Measurements from ENCODE around the gene NPAS3.

Gene NPAS3

GRCh38 chr14:33767586-33768457, 829.1 kb downstream of the NPAS3 start:
- no peak for TF ChIP-seq CTCF (IDR thresholded peaks at IDR 0.05; ENCODE audit: low read depth, low read length, missing control alignments)
- H3K4me3 ChIP-seq (ENCODE audit: low read depth, low read length), result no peak overlapping the region
- in situ Hi-C loops (cut with HindIII; ENCODE audit: low sequenced_read_pairs), result no loop called here
- DNase-seq (ENCODE audit: low read depth), result no peak

- no peak overlapping the region for H3K4me3 ChIP-seq (ENCODE audit: low read depth, low read length)
- no peak for TF ChIP-seq CTCF (IDR thresholded peaks at IDR 0.05; ENCODE audit: low read depth, low read length, missing control alignments)
- DNase-seq (ENCODE audit: low read depth), result no peak
- in situ Hi-C loops (cut with HindIII; ENCODE audit: low sequenced_read_pairs), result no loop called here
Measured at GRCh38 chr14:33768458-33768830, 829.8 kb downstream of the NPAS3 start.

- no peak overlapping the region for H3K4me3 ChIP-seq (ENCODE audit: low read depth, low read length)
Measured at GRCh38 chr14:33773205-33774030, 834.7 kb downstream of the NPAS3 start.

GRCh38 chr14:33774161-33774560, 835.5 kb downstream of the NPAS3 start:
- H3K4me3 ChIP-seq (ENCODE audit: low read depth, low read length), result no peak overlapping the region
- no peak for DNase-seq (ENCODE audit: low read depth)
- in situ Hi-C loops (cut with HindIII; ENCODE audit: low sequenced_read_pairs), result no loop called here
- TF ChIP-seq CTCF (IDR thresholded peaks at IDR 0.05; ENCODE audit: low read depth, low read length, missing control alignments), result no peak

More at GRCh38 chr14:33773205-33774030, 834.7 kb downstream of the NPAS3 start:
- in situ Hi-C loops (cut with HindIII; ENCODE audit: low sequenced_read_pairs), result no loop called here
- no peak for TF ChIP-seq CTCF (IDR thresholded peaks at IDR 0.05; ENCODE audit: low read depth, low read length, missing control alignments)
- no peak for DNase-seq (ENCODE audit: low read depth)

GRCh38 chr14:33774723-33775470, 836.2 kb downstream of the NPAS3 start:
- no peak for DNase-seq (ENCODE audit: low read depth)
- H3K4me3 ChIP-seq (ENCODE audit: low read depth, low read length), result no peak overlapping the region
- in situ Hi-C loops (cut with HindIII; ENCODE audit: low sequenced_read_pairs), result loop anchor here (25.0 kb wide), 1 partner anchor 863 kb away; no protein-coding TSS in a partner anchor
- no peak for TF ChIP-seq CTCF (IDR thresholded peaks at IDR 0.05; ENCODE audit: low read depth, low read length, missing control alignments)

- TF ChIP-seq CTCF (IDR thresholded peaks at IDR 0.05; ENCODE audit: low read depth, low read length, missing control alignments), result no peak
- no peak for DNase-seq (ENCODE audit: low read depth)
- in situ Hi-C loops (cut with HindIII; ENCODE audit: low sequenced_read_pairs), result loop anchor here (25.0 kb wide), 1 partner anchor 865 kb away; no protein-coding TSS in a partner anchor
- H3K4me3 ChIP-seq (ENCODE audit: low read depth, low read length), result no peak overlapping the region
Measured at GRCh38 chr14:33776871-33777270, 838.2 kb downstream of the NPAS3 start.

Measured in astrocyte of the cerebellum (primary cell).